Loucy (cell line): ENCODE results near the gene PHACTR1.

Experiments used
- H2AFZ ChIP-seq: fragments of 200-600 bp; sonication (generic); 2 replicates; pipeline ENCODE4 v1.6.0; 2016; ENCODE audit warnings: antibody characterized with exemption, mild to moderate bottlenecking, low read length, moderate library complexity
- H3F3A ChIP-seq: fragments of 200-600 bp; 2 replicates; pipeline ENCODE4 v1.6.0; 2016; ENCODE audit warnings: antibody characterized with exemption, low read depth, mild to moderate bottlenecking
- H3K27me3 ChIP-seq: fragments of 200-600 bp; sonication (generic); 2 replicates; pipeline ENCODE4 v1.6.1; 2014; ENCODE audit warnings: low read length, mild to moderate bottlenecking; ENCODE audit not compliant: insufficient read depth, poor library complexity, severe bottlenecking
- H3K36me3 ChIP-seq: fragments of 200-600 bp; sonication (generic); 2 replicates; pipeline ENCODE4 v1.6.1; 2016; ENCODE audit warnings: low read length; ENCODE audit not compliant: insufficient read depth
- H3K4me1 ChIP-seq: fragments of 200-600 bp; sonication (generic); 2 replicates; pipeline ENCODE4 v1.5.1; 2014; ENCODE audit warnings: low read length, mild to moderate bottlenecking; ENCODE audit not compliant: insufficient read depth, poor library complexity, severe bottlenecking
- H3K4me2 ChIP-seq: fragments of 200-600 bp; sonication (generic); 2 replicates; pipeline ENCODE4 v1.6.0; 2014; ENCODE audit warnings: antibody characterized with exemption, low read length, low read depth, mild to moderate bottlenecking; ENCODE audit not compliant: poor library complexity, severe bottlenecking
- H3K4me3 ChIP-seq: fragments of 200-600 bp; sonication (generic); 2 replicates; pipeline ENCODE4 v1.5.1; 2014; ENCODE audit warnings: low read length, mild to moderate bottlenecking, mixed read lengths; ENCODE audit not compliant: poor library complexity, severe bottlenecking
- H3K79me2 ChIP-seq: fragments of 200-600 bp; sonication (generic); 2 replicates; pipeline ENCODE4 v1.6.1; 2014; ENCODE audit warnings: low read length; ENCODE audit not compliant: insufficient read depth
- H3K9ac ChIP-seq: fragments of 200-600 bp; sonication (generic); 2 replicates; pipeline ENCODE4 v1.6.0; 2014; ENCODE audit warnings: mild to moderate bottlenecking, low read depth, low read length, moderate library complexity; ENCODE audit not compliant: poor library complexity, severe bottlenecking
- H3K9me2 ChIP-seq: fragments of 200-600 bp; sonication (generic); replicated peaks from 2 replicates; pipeline ENCODE4 v1.6.1; 2016; ENCODE audit warnings: low read depth, low read length, mixed read lengths
- H3K9me3 ChIP-seq: fragments of 200-600 bp; sonication (generic); 2 replicates; pipeline ENCODE4 v1.6.1; 2014; ENCODE audit warnings: mild to moderate bottlenecking, antibody characterized with exemption, low read length, low read depth; ENCODE audit not compliant: insufficient read depth
- H4K20me1 ChIP-seq: fragments of 200-600 bp; sonication (generic); 2 replicates; pipeline ENCODE4 v1.6.0; 2014; ENCODE audit warnings: antibody characterized with exemption, low read length, mild to moderate bottlenecking; ENCODE audit not compliant: insufficient read depth, poor library complexity, severe bottlenecking
- EZH2phosphoT487 ChIP-seq: fragments of 200-600 bp; IDR thresholded peaks from 2 replicates; pipeline ENCODE4 v1.6.1; 2018; ENCODE audit warnings: antibody characterized with exemption, mild to moderate bottlenecking, moderate library complexity, borderline replicate concordance
- TF ChIP-seq, protein P1 (sequence below): fragments of 200-600 bp; sonication (generic); conservative IDR thresholded peaks from 2 replicates; pipeline ENCODE4 v1.5.1; 2014; ENCODE audit warnings: mild to moderate bottlenecking, antibody characterized with exemption, low read length

The PHACTR1 gene

DNA sequence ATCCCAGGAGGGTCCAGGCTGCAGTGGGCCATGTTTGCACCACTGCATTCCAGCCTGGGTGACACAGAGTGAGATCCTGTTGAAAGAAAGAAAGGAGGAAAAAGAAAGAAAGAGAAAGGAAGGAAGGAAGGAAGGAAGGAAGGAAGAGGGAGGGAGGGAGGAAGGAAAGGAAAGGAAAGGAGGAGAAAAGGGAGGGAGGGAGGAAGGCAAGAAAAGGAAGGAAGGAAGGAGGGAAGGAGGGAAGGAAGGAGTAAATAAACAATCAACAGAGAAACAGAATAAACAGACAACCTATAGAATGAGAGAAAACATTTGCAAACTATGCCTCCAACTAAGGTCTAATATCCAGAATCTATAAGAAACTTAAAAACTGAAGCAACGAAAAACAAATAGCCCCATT lies 11.6 kb upstream of the PHACTR1 start:
- Histone ChIP-seq H3F3A (no peaks in the 10 kb centered on the region), H3K9me2 (no peaks in the 10 kb centered on the region), H3K4me2 (no peak overlapping the region), H4K20me1 (no peaks in the 10 kb centered on the region), H3K4me3 (no peak overlapping the region), H2AFZ (no peak overlapping the region), H3K9ac (no peak overlapping the region), H3K27me3 (peaks cover 4% of the 10 kb centered on the region), H3K9me3 (no peaks in the 10 kb centered on the region), H3K4me1 (no peaks in the 10 kb centered on the region), H3K79me2 (no peaks in the 10 kb centered on the region), H3K36me3 (no peaks in the 10 kb centered on the region)
- no peak for TF ChIP-seq EZH2phosphoT487
- TF ChIP-seq, protein P1, sequence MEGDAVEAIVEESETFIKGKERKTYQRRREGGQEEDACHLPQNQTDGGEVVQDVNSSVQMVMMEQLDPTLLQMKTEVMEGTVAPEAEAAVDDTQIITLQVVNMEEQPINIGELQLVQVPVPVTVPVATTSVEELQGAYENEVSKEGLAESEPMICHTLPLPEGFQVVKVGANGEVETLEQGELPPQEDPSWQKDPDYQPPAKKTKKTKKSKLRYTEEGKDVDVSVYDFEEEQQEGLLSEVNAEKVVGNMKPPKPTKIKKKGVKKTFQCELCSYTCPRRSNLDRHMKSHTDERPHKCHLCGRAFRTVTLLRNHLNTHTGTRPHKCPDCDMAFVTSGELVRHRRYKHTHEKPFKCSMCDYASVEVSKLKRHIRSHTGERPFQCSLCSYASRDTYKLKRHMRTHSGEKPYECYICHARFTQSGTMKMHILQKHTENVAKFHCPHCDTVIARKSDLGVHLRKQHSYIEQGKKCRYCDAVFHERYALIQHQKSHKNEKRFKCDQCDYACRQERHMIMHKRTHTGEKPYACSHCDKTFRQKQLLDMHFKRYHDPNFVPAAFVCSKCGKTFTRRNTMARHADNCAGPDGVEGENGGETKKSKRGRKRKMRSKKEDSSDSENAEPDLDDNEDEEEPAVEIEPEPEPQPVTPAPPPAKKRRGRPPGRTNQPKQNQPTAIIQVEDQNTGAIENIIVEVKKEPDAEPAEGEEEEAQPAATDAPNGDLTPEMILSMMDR, result no peak

DNA sequence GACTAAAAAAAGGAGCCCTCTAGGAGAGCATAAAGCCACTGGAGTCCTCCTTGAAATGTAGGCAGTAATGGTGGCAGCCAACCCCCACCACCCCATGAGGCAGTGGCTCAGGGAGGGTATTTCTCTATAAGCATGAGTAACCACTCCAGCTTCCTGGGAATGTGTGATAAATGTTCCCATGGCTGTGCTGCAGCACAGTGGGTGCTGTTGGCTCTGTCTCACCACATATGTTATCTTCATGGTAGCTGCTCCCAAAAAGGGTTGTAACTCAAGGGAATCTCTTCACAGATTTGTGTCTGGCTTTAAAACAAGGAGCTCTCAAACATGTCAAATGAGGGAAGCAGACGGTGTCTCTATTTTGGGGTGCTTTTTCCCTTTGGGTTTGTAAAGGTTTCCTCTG lies 7.5 kb upstream of the PHACTR1 start:
- TF ChIP-seq, protein P1, result no peak
- TF ChIP-seq EZH2phosphoT487, result no peak
- H3K9me3 ChIP-seq, result no peaks in the 10 kb centered on the region
- H3K9ac ChIP-seq, result no peak overlapping the region
- H3K4me2 ChIP-seq, result no peak overlapping the region
- H3K79me2 ChIP-seq, result no peaks in the 10 kb centered on the region
- H3K36me3 ChIP-seq, result no peaks in the 10 kb centered on the region
- H3K9me2 ChIP-seq, result no peaks in the 10 kb centered on the region
- peaks cover 4% of the 10 kb centered on the region for H3K27me3 ChIP-seq
- H3K4me1 ChIP-seq, result no peaks in the 10 kb centered on the region
- H4K20me1 ChIP-seq, result no peaks in the 10 kb centered on the region
- H3K4me3 ChIP-seq, result no peak overlapping the region
- H3F3A ChIP-seq, result no peaks in the 10 kb centered on the region
- no peak overlapping the region for H2AFZ ChIP-seq

DNA sequence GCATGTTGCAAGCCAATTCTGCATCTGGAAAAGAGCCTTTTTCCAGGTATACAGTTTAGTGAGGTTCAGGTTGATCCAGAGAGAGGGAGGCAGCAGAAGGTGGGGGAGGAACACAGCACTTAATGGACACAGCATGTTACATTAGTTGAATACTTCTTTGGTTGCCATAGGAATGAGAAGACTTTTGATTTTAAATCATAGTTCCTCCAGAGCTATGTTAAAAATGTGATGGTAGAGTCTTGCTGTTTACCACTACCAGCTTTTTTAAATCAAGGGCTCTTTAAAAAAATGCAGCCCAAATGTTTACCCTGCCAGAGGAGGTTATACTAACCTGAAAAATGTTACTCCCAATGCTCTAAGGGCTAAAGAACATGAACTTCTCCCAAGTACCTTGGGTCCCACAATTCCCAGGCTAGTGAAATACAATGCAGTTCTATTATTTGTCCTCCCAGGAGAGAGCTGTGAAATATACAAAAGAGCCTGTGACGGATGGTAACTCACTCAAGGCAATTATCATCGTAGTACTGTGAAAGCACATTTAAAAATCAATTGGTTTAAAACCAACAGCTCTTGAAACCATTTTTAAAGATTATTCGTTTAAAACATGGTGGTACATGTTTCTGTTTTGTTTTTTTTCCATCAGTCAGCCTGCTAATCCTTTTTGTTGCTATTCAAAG lies 6.9 kb upstream of the PHACTR1 start:
- H3K4me1 ChIP-seq, result no peaks in the 10 kb centered on the region
- no peaks in the 10 kb centered on the region for H4K20me1 ChIP-seq
- H3K4me2 ChIP-seq, result no peak overlapping the region
- no peak overlapping the region for H2AFZ ChIP-seq
- no peaks in the 10 kb centered on the region for H3K79me2 ChIP-seq
- no peak overlapping the region for H3K9ac ChIP-seq
- H3K36me3 ChIP-seq, result no peaks in the 10 kb centered on the region
- no peaks in the 10 kb centered on the region for H3K9me2 ChIP-seq
- H3K27me3 ChIP-seq, result peaks cover 4% of the 10 kb centered on the region
- no peaks in the 10 kb centered on the region for H3K9me3 ChIP-seq
- no peak for TF ChIP-seq EZH2phosphoT487
- TF ChIP-seq, protein P1, result no peak
- H3K4me3 ChIP-seq, result no peak overlapping the region
- no peaks in the 10 kb centered on the region for H3F3A ChIP-seq
